Mesothelial cell of epicardium (in vitro differentiated cells): ENCODE results near the gene SUPT4H1. TPM values are rescaled to one million over a fixed set of nuclear protein-coding genes. Genes with fewer than 3 reads are reported as not detected.

ENCODE experiments used
- DNase-seq, 2 experiments: peaks; one replicate each; pipeline ENCODE4 v3.0.0; 2021; ENCODE audit warnings: low spot score in 2 of 2; ENCODE audit not compliant: unreplicated experiment in 2 of 2
- H3K27ac Mint-ChIP-seq: 2 replicates; pipeline ENCODE4 v1.8.0; 2021; ENCODE audit warnings: mixed read lengths
- H3K27me3 Mint-ChIP-seq: 2 replicates; pipeline ENCODE4 v1.8.0; 2021; ENCODE audit warnings: low read depth, mixed read lengths
- H3K36me3 Mint-ChIP-seq: 2 replicates; pipeline ENCODE4 v1.8.0; 2021; ENCODE audit warnings: mixed read lengths
- H3K4me1 Mint-ChIP-seq: 2 replicates; pipeline ENCODE4 v1.8.0; 2021; ENCODE audit warnings: mixed read lengths
- H3K4me3 Mint-ChIP-seq: 2 replicates; pipeline ENCODE4 v1.8.0; 2021; ENCODE audit warnings: mild to moderate bottlenecking, moderate library complexity, mixed read lengths
- H3K9me3 Mint-ChIP-seq: 2 replicates; pipeline ENCODE4 v1.8.0; 2021; ENCODE audit warnings: mixed read lengths
- total RNA-seq: library from RNA; stranded (reverse); gene quantifications from 3 replicates; pipeline ENCODE4 v1.2.1, GENCODE V29; 2021
- TF ChIP-seq, protein P1 (sequence below): fragments of 200-600 bp; sonication (generic); IDR thresholded peaks from one replicate; pipeline ENCODE4 v1.5.0; 2021; ENCODE audit warnings: antibody characterized with exemption; ENCODE audit not compliant: unreplicated experiment

Gene SUPT4H1
- total RNA-seq, 1 donor from 2014 or later = 76.8 TPM

DNA sequence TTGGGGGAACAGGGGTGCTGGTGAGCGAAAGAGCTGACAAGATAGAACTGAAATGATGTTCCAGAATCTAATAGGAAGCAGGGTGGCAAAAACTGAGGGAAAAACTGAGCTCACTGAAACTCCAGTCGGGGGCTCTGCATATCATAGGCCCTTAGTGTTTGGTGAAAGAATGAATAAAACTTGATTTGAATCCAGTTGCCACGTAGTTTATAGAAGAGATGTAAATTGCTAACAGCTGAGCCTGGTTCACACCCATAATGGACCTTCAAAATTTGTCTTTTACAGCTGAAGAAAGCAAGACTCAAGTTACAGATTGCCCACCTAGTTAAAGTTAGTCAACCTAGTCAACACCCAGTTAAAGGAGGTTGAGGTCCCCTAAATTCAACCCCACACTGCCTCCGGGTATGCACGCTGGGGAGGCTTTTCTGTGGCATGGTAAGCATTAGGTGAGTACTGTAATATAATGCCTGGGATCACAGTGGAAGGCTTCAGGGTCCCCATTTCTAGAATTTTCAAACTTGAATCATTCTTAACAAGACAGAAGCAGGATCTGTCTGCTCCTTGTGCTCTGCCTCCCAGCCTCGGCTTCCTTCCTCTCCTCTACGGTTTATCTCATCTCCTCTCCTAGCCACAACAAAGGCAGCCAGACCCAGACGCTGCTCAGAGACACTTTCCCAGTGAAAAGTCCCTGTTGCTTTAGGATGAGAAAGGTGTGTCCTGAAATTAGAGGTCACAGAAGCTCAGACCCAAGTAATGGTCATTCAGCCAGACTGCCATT lies 26.9 kb upstream of the SUPT4H1 start:
- Mint-ChIP-seq H3K27me3 (no peaks in the 10 kb centered on the region), H3K4me1 (peaks cover 68% of the 10 kb centered on the region), H3K36me3 (no peaks in the 10 kb centered on the region), H3K4me3 (no peak overlapping the region), H3K9me3 (no peaks in the 10 kb centered on the region), H3K27ac (peak overlapping the region; percentile 32)
- DNase-seq = no peak
- TF ChIP-seq, protein P1, sequence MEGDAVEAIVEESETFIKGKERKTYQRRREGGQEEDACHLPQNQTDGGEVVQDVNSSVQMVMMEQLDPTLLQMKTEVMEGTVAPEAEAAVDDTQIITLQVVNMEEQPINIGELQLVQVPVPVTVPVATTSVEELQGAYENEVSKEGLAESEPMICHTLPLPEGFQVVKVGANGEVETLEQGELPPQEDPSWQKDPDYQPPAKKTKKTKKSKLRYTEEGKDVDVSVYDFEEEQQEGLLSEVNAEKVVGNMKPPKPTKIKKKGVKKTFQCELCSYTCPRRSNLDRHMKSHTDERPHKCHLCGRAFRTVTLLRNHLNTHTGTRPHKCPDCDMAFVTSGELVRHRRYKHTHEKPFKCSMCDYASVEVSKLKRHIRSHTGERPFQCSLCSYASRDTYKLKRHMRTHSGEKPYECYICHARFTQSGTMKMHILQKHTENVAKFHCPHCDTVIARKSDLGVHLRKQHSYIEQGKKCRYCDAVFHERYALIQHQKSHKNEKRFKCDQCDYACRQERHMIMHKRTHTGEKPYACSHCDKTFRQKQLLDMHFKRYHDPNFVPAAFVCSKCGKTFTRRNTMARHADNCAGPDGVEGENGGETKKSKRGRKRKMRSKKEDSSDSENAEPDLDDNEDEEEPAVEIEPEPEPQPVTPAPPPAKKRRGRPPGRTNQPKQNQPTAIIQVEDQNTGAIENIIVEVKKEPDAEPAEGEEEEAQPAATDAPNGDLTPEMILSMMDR = no peak

DNA sequence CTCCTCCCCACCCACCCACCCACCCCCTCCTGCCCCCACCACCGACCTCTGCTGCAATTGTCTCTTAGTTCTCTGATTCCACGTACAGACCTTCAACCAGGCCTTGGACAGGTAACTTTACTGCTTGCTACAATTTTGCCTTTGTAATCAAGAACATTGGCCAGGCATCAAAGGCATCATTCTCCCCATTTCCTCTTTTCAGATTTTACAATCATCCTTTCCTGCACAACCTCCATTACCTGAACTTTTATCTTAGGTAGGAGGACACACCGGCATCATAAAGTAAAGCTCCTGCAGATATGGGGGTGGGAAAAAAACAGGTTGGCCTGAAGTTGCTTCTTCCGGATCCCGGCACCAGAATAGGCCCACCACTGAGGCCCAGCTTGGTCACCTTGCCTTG lies 25.7 kb upstream of the SUPT4H1 start:
- TF ChIP-seq, protein P1 = no peak
- Mint-ChIP-seq H3K4me3 (no peak overlapping the region), H3K27me3 (no peaks in the 10 kb centered on the region), H3K36me3 (peaks cover under 1% of the 10 kb centered on the region), H3K4me1 (peaks cover 60% of the 10 kb centered on the region), H3K27ac (peak overlapping the region; percentile 70), H3K9me3 (no peaks in the 10 kb centered on the region)
- DNase-seq = no peak

DNA sequence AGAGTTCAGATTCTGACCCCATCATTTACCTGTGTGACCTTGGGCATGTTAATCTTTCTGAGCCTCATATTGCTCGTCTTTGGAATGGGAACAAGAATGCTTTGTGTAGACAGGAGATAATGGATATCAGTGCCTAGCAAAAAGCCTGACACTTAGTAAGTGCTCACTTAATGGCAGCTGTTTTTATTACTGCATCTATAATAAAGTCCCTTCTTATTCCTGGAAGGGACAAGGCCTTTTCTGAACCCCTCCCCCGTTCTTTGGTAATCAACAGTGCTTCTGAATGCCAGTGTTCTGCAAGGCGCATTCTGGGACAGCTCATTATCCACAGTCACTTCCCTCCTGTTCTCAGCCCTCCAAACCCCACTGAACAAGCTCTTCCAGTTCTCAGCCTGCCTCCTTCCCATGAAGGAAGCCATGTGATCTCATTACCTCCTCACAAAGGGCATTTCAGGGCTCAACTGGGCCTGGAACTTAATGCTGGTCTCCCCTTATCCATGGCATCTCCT lies 25.1 kb upstream of the SUPT4H1 start:
- Mint-ChIP-seq H3K4me3 (no peak overlapping the region), H3K36me3 (peaks cover 3% of the 10 kb centered on the region), H3K9me3 (no peaks in the 10 kb centered on the region), H3K4me1 (peaks cover 55% of the 10 kb centered on the region), H3K27me3 (no peaks in the 10 kb centered on the region), H3K27ac (peak overlapping the region; percentile 79)
- DNase-seq = no peak
- TF ChIP-seq, protein P1 = no peak

DNA sequence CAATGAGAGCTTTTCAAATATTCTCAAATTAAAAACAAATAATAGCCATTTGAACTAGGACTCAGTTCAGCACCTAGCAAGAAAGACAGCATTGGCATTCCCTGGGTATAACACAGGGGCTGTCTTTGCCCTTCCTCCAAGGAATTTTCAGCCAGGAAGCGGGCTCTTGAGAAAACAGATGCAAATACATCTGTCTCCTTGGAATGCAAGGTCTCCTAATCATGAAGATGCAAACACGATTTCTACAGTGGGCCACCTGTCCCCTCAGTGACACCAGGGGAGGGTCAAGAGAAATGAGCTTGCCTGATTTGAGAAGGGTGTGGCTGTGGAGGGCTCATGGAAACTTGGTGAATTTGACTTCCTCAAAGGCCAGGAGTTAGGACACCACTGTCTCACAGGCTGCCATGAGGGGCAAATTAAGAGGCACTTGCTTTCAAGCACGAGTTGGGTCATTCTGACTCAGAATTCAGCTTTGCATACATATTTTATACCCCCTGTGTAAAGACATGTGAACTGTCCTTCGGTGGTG lies 24.5 kb upstream of the SUPT4H1 start:
- Mint-ChIP-seq H3K27ac (peak overlapping the region; percentile 79), H3K9me3 (no peaks in the 10 kb centered on the region), H3K36me3 (peaks cover 3% of the 10 kb centered on the region), H3K4me1 (peaks cover 49% of the 10 kb centered on the region), H3K4me3 (no peak overlapping the region), H3K27me3 (no peaks in the 10 kb centered on the region)
- TF ChIP-seq, protein P1 = no peak
- DNase-seq = no peak

DNA sequence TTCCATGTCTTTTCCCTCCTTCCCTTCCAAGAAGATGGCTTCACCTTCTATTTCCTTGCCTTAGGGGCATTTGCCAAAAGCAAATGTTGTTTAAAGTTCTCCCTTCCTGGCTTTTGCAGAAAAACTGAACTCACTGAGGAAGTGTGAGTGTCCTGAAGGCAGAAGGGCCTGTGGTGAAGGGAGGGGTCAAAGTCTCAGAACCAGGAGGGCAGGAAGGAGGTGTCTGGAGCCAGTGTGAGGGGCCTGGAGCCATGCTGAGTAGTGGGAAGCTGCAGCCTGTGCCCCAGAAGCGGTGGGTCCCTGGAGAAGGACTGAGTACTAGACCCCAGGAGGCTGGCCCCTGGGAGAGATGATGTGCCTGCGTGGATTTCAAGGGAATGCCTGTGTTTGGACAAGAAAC lies 23.8 kb upstream of the SUPT4H1 start:
- no peak for DNase-seq
- Mint-ChIP-seq H3K36me3 (peaks cover 3% of the 10 kb centered on the region), H3K27ac (peak overlapping the region; percentile 52), H3K4me1 (peaks cover 42% of the 10 kb centered on the region), H3K4me3 (no peak overlapping the region), H3K9me3 (no peaks in the 10 kb centered on the region), H3K27me3 (no peaks in the 10 kb centered on the region)
- TF ChIP-seq, protein P1 = no peak
